Retinal pigment epithelial cell (primary cell): ENCODE measurements around the gene RTN4.

Experiments
- DNase-seq: peaks from one replicate; pipeline ENCODE4 v3.0.0-alpha.2; 2010; ENCODE audit warnings: low read depth
- H3K4me3 ChIP-seq: 2 replicates; pipeline ENCODE4 v1.5.1; 2011; ENCODE audit warnings: mild to moderate bottlenecking, low read length, control low read depth, moderate library complexity
- CTCF ChIP-seq: conservative IDR thresholded peaks from 2 replicates; pipeline ENCODE4 v1.5.1; 2011; ENCODE audit warnings: low read depth, low read length, control low read depth, inconsistent platforms

Gene RTN4

GRCh38 chr2:55014962-55015939, 35.0 kb downstream of the RTN4 start:
- no peak overlapping the region for H3K4me3 ChIP-seq
- peak; percentile 34 for DNase-seq
- TF ChIP-seq CTCF = peak; percentile 68

GRCh38 chr2:55013936-55014335, 36.3 kb downstream of the RTN4 start:
- no peak for TF ChIP-seq CTCF
- DNase-seq = no peak
- H3K4me3 ChIP-seq = no peak overlapping the region

- TF ChIP-seq CTCF = no peak
- DNase-seq = no peak
- H3K4me3 ChIP-seq = no peak overlapping the region
Measured at GRCh38 chr2:55012672-55013484, 37.4 kb downstream of the RTN4 start.

GRCh38 chr2:55011831-55012671, 38.2 kb downstream of the RTN4 start:
- TF ChIP-seq CTCF = no peak
- no peak for DNase-seq
- H3K4me3 ChIP-seq = no peak overlapping the region

GRCh38 chr2:55010915-55011314, 39.3 kb downstream of the RTN4 start:
- H3K4me3 ChIP-seq = no peak overlapping the region
- no peak for TF ChIP-seq CTCF
- no peak for DNase-seq

GRCh38 chr2:55010149-55010591, 40.1 kb downstream of the RTN4 start:
- TF ChIP-seq CTCF = no peak
- H3K4me3 ChIP-seq = peak overlapping the region; percentile 39
- DNase-seq = peak; percentile 77
